Nucleus accumbens (tissue), 56 donors: ENCODE data around the gene PRDX5.
"Not testable (repeated sequence)": the region's sequence is repeated elsewhere in the genome, so short reads cannot be mapped to it uniquely, and the experiment has no call there.

Source experiments
- DNase-seq, 56 donors: peaks; one replicate each; lab custom pipeline; 2025; lab: John Stamatoyannopoulos, UW

The PRDX5 gene

GRCh38 chr11:64304316-64305072 lies 13.4 kb upstream of the PRDX5 start:
- peak in 55 of 56 donors; percentile 42 to 95 (median 78) for DNase-seq

DNA sequence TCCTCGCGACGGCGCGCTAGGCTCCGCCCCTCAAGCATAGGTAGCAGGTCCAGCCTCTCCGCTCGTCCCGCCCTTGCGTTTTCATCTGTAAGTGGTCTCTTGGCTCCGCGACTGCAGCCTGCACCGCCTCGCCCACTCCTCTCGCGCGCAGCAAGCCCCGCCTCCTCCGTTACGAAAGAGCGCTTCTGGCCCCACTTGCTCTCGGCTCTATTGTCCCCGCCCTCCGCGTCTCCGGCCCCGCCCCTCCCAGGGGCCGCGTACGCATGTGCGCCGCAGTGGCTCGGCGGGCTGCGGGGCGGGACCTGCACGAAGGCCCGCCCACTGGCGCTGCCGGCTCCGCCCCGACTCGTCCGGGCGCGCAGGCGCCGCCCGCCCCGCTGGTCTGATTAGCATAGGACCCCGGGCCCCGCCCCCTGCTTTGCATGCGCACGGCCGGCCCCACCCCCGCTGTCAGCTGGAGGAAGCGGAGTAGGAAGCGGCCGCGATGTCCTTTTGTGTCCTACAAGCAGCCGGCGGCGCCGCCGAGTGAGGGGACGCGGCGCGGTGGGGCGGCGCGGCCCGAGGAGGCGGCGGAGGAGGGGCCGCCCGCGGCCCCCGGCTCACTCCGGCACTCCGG lies 12.7 kb upstream of the PRDX5 start, which contains the start of gene ESRRA:
Gene ESRRA (plus strand): TSS at position 450 of the 616 bp plus-strand sequence. CDS start 1,656 bp downstream, outside the sequence.
- DNase-seq = peak; percentile 82 to 100 (median 99)

GRCh38 chr11:64305691-64306562 lies 12.0 kb upstream of the PRDX5 start:
- DNase-seq = peak in 41 of 56 donors; percentile 18 to 83 (median 60)

DNA sequence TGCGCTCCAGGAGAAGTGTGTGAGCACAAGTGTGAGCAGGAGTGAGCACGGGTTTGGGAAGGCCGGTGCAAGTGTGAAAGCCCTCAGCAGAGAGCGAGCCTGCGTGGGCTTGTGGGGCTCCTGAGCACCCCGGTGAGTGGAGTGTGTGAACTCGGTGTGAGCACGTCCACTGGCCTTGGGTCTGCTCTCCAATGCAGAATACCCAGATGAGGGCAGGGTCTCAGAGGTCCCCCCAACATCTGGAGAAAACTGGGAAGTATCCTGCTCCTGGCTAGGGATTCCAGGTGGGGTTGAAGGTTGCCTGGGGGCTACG lies 11.4 kb upstream of the PRDX5 start:
- peak in 1 of 56 donors; percentile 29 for DNase-seq

DNA sequence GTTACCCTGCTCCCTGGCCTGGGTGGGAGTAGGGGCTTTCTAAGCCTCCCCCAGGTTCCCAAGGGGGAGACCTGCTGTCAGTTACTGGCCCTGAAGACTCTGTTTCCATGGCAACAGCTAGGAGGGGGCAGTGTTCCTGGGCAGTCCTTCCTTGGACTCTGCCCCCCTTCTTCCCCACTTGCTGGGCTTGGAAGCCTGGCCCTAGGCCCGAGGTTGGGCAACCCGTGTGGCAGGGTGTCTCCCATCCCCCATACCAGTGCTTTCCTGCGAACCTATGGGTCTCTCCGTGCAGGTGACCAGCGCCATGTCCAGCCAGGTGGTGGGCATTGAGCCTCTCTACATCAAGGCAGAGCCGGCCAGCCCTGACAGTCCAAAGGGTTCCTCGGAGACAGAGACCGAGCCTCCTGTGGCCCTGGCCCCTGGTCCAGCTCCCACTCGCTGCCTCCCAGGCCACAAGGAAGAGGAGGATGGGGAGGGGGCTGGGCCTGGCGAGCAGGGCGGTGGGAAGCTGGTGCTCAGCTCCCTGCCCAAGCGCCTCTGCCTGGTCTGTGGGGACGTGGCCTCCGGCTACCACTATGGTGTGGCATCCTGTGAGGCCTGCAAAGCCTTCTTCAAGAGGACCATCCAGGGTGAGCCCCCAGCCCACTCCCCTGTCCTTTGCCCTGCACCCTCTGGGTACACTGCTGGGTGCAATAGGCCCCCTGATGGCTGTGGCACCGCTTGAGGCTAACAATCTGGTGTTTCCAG lies 10.9 kb upstream of the PRDX5 start:
- DNase-seq = peak in 4 of 56 donors; percentile 21 to 59 (median 32)

DNA sequence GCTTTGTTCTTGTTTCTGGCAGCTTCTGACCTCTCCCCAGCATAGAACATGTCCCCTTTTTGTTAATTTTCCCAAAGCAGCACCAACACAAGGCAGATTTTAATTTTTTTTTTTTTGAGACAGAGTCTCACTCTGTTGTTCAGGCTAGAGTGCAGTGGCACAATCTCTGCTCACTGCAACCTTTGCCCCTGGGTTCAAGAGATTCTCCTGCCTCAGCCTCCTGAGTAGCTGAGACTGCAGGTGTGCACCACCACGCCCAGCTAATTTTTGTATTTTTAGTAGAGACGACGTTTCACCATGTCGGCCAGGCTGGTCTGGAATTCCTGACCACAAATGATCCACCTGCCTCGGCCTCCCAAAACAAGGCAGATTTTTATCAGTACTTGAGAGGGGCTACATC lies 10.1 kb upstream of the PRDX5 start:
- DNase-seq = not testable (repeated sequence)

- no peak for DNase-seq
These were observed 5.0 kb upstream of the PRDX5 start for GRCh38 chr11:64312947-64313346.

DNA sequence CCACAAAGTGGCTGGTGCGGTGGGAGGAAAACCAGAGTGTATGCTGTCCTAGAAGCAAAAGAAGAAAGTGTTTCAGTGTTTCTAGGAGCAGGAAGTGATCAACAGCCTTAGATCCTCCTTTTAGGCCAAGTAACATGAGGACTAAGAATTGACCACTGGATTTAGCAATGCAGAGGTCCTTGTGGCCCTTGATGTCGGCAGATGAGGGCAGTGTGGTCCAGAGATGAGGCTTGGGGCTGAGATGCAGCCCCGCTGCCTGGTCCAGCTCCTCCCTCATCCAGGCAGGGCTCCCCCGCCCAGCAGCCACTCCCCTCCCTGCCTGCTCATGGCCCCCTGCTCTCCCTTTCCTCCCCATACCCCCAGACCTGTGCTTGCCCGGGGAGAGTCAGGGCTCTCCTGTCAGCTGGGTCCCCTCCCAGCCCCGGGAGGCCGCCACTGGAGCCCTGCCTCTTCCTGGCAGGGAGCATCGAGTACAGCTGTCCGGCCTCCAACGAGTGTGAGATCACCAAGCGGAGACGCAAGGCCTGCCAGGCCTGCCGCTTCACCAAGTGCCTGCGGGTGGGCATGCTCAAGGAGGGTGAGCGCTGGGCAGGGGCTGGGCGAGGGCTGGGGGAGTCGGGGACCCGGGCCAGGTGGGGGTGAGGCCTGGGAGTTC lies 4.3 kb upstream of the PRDX5 start:
- peak in 14 of 56 donors; percentile 18 to 69 (median 32) for DNase-seq

DNA sequence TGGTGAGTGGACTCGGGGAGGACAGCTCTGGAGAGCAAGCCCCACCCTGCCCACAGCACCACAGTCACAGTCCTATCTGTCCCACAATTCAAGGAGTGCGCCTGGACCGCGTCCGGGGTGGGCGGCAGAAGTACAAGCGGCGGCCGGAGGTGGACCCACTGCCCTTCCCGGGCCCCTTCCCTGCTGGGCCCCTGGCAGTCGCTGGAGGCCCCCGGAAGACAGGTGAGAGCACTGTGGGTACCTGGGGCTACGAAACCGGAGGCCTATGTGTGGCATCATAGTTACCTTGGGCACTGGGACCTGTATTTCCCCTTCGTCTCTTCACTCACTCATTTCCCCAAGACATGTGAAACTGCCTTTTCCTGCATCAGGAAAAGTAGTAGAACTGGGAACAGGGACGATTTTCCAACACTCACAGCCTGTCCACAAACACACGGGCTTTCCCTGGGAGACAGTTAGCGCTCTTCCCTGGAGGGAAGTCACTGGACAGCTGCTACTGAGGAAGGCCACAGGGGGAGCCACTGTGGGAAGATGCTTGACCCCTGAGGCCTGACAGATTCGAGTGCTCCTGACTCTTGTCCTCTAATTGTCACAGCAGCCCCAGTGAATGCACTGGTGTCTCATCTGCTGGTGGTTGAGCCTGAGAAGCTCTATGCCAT lies 3.6 kb upstream of the PRDX5 start:
- no peak for DNase-seq

GRCh38 chr11:64314805-64315561 lies 2.9 kb upstream of the PRDX5 start:
- DNase-seq = no peak

DNA sequence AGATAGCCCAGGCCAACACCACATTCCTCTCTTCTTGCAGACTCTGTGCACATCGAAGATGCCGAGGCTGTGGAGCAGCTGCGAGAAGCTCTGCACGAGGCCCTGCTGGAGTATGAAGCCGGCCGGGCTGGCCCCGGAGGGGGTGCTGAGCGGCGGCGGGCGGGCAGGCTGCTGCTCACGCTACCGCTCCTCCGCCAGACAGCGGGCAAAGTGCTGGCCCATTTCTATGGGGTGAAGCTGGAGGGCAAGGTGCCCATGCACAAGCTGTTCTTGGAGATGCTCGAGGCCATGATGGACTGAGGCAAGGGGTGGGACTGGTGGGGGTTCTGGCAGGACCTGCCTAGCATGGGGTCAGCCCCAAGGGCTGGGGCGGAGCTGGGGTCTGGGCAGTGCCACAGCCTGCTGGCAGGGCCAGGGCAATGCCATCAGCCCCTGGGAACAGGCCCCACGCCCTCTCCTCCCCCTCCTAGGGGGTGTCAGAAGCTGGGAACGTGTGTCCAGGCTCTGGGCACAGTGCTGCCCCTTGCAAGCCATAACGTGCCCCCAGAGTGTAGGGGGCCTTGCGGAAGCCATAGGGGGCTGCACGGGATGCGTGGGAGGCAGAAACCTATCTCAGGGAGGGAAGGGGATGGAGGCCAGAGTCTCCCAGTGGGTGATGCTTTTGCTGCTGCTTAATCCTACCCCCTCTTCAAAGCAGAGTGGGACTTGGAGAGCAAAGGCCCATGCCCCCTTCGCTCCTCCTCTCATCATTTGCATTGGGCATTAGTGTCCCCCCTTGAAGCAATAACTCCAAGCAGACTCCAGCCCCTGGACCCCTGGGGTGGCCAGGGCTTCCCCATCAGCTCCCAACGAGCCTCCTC lies 2.0 kb upstream of the PRDX5 start:
- not testable (repeated sequence) for DNase-seq

- peak in 2 of 56 donors; percentile 52 to 63 for DNase-seq
These were observed 1.1 kb upstream of the PRDX5 start for GRCh38 chr11:64316672-64317324.

GRCh38 chr11:64317325-64317960 lies 478 bp upstream of the PRDX5 start, which contains the start of gene TRMT112:
TRMT112 (minus strand) TSS chr11:64317559; CDS start chr11:64317526, 33 bp downstream.
- DNase-seq = peak; percentile 75 to 99 (median 96)

GRCh38 chr11:64318766-64319761 lies 1.1 kb downstream of the PRDX5 start:
- no peak for DNase-seq

DNA sequence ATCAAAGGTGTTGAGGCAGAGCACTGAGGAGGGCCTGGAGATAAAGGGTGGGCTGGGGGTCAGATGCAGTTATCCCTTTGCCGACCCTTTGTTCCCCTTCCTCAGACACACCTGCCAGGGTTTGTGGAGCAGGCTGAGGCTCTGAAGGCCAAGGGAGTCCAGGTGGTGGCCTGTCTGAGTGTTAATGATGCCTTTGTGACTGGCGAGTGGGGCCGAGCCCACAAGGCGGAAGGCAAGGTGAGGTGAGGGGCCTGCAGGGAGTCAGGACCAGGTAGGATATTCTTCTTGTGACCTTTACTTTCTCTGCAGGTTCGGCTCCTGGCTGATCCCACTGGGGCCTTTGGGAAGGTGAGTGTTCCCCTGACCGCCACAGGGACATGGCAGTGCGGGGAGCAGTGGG lies 2.6 kb downstream of the PRDX5 start:
- no peak for DNase-seq
